ENCODE measurements around the gene PPIF. TPM values are rescaled to one million over a fixed set of nuclear protein-coding genes. Genes with fewer than 3 reads are reported as not detected.

The PPIF gene
- total and polyA plus RNA-seq, 8 donors = 29.7 to 75.6 (median 31.0) TPM

GRCh38 chr10:79377557-79378382 is 30.5 kb downstream of the PPIF start:
- ATAC-seq = no peak
- Histone ChIP-seq H3K27ac (no peak overlapping the region), H3K36me3 (no peaks in the 10 kb centered on the region), H3K9me3 (no peaks in the 10 kb centered on the region), H3K4me1 (peaks cover 10 to 14% of the 10 kb centered on the region in 2 donors), H3K27me3 (no peaks in the 10 kb centered on the region), H3K4me3 (no peak overlapping the region)
- intact Hi-C loops (cut with DNase I) = loop anchor here in 1 of 2 donors (5.0 kb wide), 1 partner anchor 90 kb away; no protein-coding TSS in a partner anchor
- TF ChIP-seq CTCF (IDR thresholded peaks at IDR 0.05) = no peak
- DNase-seq = no peak

- Histone ChIP-seq H3K27ac (no peak overlapping the region), H3K4me1 (peaks cover 10 to 14% of the 10 kb centered on the region in 2 donors), H3K36me3 (no peaks in the 10 kb centered on the region), H3K9me3 (no peaks in the 10 kb centered on the region), H3K27me3 (no peaks in the 10 kb centered on the region), H3K4me3 (no peak overlapping the region)
- intact Hi-C loops (cut with DNase I) = loop anchor here in 1 of 2 donors (5.0 kb wide), 1 partner anchor 89 kb away; no protein-coding TSS in a partner anchor
- DNase-seq (no peak), ATAC-seq (no peak)
- no peak for TF ChIP-seq CTCF (IDR thresholded peaks at IDR 0.05)
Observed at GRCh38 chr10:79378383-79378646, 31.0 kb downstream of the PPIF start.

- DNase-seq (no peak), ATAC-seq (no peak)
- H3K4me3 ChIP-seq = no peak overlapping the region
- H3K27me3 ChIP-seq = no peaks in the 10 kb centered on the region
- no peaks in the 10 kb centered on the region for H3K36me3 ChIP-seq
- no peaks in the 10 kb centered on the region for H3K9me3 ChIP-seq
- H3K4me1 ChIP-seq = peaks cover 10 to 14% of the 10 kb centered on the region in 2 donors
- H3K27ac ChIP-seq = no peak overlapping the region
- intact Hi-C loops (cut with DNase I) = loop anchor here in 1 of 2 donors (5.0 kb wide), 1 partner anchor 88 kb away; no protein-coding TSS in a partner anchor
- no peak for TF ChIP-seq CTCF (IDR thresholded peaks at IDR 0.05)
Observed at GRCh38 chr10:79378647-79379511, 31.6 kb downstream of the PPIF start.

- H3K36me3 ChIP-seq = no peaks in the 10 kb centered on the region
- no peak for TF ChIP-seq CTCF (IDR thresholded peaks at IDR 0.05)
- H3K4me1 ChIP-seq = peaks cover 10 to 13% of the 10 kb centered on the region in 2 donors
- peak overlapping the region in 1 of 2 donors; percentile 53 for H3K27ac ChIP-seq
- ATAC-seq (no peak), DNase-seq (peak in 2 of 4 donors; percentile 32 to 50)
- intact Hi-C loops (cut with DNase I) = loop anchor here in 1 of 2 donors (5.0 kb wide), 1 partner anchor 88 kb away; no protein-coding TSS in a partner anchor
- no peaks in the 10 kb centered on the region for H3K27me3 ChIP-seq
- H3K4me3 ChIP-seq = no peak overlapping the region
- no peaks in the 10 kb centered on the region for H3K9me3 ChIP-seq
Observed at GRCh38 chr10:79379512-79380124, 32.3 kb downstream of the PPIF start.
